A673 (cell line): Measurements from ENCODE around the gene DAPK2. TPM values are rescaled to one million over a fixed set of nuclear protein-coding genes. Genes with fewer than 3 reads are reported as not detected.

Experiments used
- BruUV-seq: library from RNA; stranded (reverse); fragments of 400-500 nt; replicated peaks from 2 replicates; lab custom pipeline; 2021; lab: Mats Ljungman, UMichigan
- CTCF ChIA-PET: fragments of 300-600 bp; sonication (Branson Sonifier 250); formaldehyde crosslinking; loops from one replicate; lab custom pipeline; 2022; ENCODE audit warnings: antibody characterized with exemption; lab: Charles Lee
- POLR2A ChIA-PET: fragments of 300-600 bp; sonication (Branson Sonifier 250); formaldehyde crosslinking; loops from one replicate; lab custom pipeline; 2022; ENCODE audit warnings: antibody characterized with exemption; ENCODE audit not compliant: low non-redundant PET; lab: Charles Lee
- DNase-seq: peaks from one replicate; pipeline ENCODE4 v3.0.0-alpha.2; 2015; ENCODE audit warnings: low spot score
- H3K27ac ChIP-seq: fragments of 200-600 bp; sonication (generic); 2 replicates; pipeline ENCODE4 v1.5.1; 2016; ENCODE audit warnings: mixed run types, low read depth, mild to moderate bottlenecking, mixed read lengths, antibody characterized with exemption, low read length; ENCODE audit not compliant: poor library complexity, severe bottlenecking
- H3K27me3 ChIP-seq: fragments of 200-600 bp; sonication (generic); replicated peaks from 2 replicates; pipeline ENCODE4 v1.6.1; 2017; ENCODE audit warnings: mixed run types, low read depth, mild to moderate bottlenecking, mixed read lengths, antibody characterized with exemption, low read length; ENCODE audit not compliant: insufficient read depth, poor library complexity
- H3K36me3 ChIP-seq: fragments of 200-600 bp; sonication (generic); 2 replicates; pipeline ENCODE4 v1.6.1; 2016; ENCODE audit warnings: mixed run types, mild to moderate bottlenecking, mixed read lengths, antibody characterized with exemption, low read length; ENCODE audit not compliant: insufficient read depth, poor library complexity, severe bottlenecking
- H3K4me1 ChIP-seq: fragments of 200-600 bp; sonication (generic); 2 replicates; pipeline ENCODE4 v1.6.1; 2017; ENCODE audit warnings: mixed run types, mild to moderate bottlenecking, mixed read lengths, antibody characterized with exemption, low read length; ENCODE audit not compliant: insufficient read depth, poor library complexity, severe bottlenecking
- H3K4me3 ChIP-seq: fragments of 200-600 bp; sonication (generic); 2 replicates; pipeline ENCODE4 v1.5.1; 2016; ENCODE audit warnings: low read depth, mixed run types, mild to moderate bottlenecking, mixed read lengths, low read length; ENCODE audit not compliant: poor library complexity, severe bottlenecking
- H3K9me3 ChIP-seq: fragments of 200-600 bp; sonication (generic); 2 replicates; pipeline ENCODE4 v1.6.1; 2016; ENCODE audit warnings: mixed run types, low read depth, mild to moderate bottlenecking, mixed read lengths, antibody characterized with exemption, low read length; ENCODE audit not compliant: poor library complexity, severe bottlenecking
- EZH2 ChIP-seq: fragments of 200-600 bp; sonication (generic); IDR thresholded peaks from 2 replicates; pipeline ENCODE4 v1.6.1; 2017; ENCODE audit warnings: borderline replicate concordance, low read depth, mild to moderate bottlenecking, mixed read lengths, antibody characterized with exemption, low read length; ENCODE audit not compliant: poor library complexity, severe bottlenecking
- intact Hi-C: fragments of 100-400 bp; cut with micrococcal nuclease; formaldehyde crosslinking; loops from one replicate; pipeline ENCODE4 v1.10.0; 2022; ENCODE audit not compliant: unreplicated experiment
- total RNA-seq: library from RNA; stranded (reverse); gene quantifications from 2 replicates; pipeline ENCODE4 v1.2.3, GENCODE V29; 2021
- TF ChIP-seq, protein P1 (sequence below): fragments of 300-800, 200-600 bp; sonication (generic); conservative IDR thresholded peaks from 2 replicates; pipeline ENCODE4 v1.5.1; 2017; ENCODE audit warnings: low read depth, mild to moderate bottlenecking, antibody characterized with exemption, low read length, moderate library complexity, mixed read lengths

DAPK2 gene
- total RNA-seq, 1 experiment from 2014 or later, result 19.2 TPM

DNA sequence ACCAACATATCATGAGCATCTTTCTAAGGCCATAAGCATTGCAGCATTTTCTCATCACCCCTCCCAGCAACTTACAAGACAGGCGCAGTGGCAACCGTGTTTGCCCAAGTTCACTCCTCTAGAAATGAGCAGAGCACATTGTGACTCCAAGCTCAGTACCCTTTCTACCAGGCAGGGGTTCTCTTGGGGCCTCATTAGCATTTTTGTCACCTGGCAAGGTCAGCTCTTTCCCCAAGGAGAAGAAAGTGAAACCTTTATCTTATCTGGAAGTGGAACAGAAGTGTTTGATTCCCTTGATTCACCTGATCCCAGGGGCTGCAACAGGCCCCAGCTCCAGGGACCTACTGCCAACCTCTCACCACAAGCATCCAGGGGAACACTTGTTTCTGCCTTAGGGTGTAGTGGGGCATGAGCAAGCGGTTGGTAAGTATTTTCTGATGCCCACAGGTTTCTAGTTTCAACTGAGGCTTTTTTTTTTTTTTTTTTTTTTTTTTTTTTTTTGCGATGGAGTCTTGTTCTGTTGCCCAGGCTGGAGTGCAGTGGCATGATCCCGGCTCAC is 168.5 kb downstream of the DAPK2 start:
- Histone ChIP-seq H3K4me1 (no peaks in the 10 kb centered on the region), H3K36me3 (no peaks in the 10 kb centered on the region), H3K9me3 (no peaks in the 10 kb centered on the region), H3K27ac (no peak overlapping the region), H3K27me3 (no peaks in the 10 kb centered on the region), H3K4me3 (no peak overlapping the region)
- intact Hi-C loops, result no loop called here
- BruUV-seq, result no TSS peak
- TF ChIP-seq, protein P1, sequence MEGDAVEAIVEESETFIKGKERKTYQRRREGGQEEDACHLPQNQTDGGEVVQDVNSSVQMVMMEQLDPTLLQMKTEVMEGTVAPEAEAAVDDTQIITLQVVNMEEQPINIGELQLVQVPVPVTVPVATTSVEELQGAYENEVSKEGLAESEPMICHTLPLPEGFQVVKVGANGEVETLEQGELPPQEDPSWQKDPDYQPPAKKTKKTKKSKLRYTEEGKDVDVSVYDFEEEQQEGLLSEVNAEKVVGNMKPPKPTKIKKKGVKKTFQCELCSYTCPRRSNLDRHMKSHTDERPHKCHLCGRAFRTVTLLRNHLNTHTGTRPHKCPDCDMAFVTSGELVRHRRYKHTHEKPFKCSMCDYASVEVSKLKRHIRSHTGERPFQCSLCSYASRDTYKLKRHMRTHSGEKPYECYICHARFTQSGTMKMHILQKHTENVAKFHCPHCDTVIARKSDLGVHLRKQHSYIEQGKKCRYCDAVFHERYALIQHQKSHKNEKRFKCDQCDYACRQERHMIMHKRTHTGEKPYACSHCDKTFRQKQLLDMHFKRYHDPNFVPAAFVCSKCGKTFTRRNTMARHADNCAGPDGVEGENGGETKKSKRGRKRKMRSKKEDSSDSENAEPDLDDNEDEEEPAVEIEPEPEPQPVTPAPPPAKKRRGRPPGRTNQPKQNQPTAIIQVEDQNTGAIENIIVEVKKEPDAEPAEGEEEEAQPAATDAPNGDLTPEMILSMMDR, result no peak
- TF ChIP-seq EZH2, result no peak
- POLR2A ChIA-PET, result no interaction called here
- DNase-seq, result no peak
- CTCF ChIA-PET, result interaction anchor here (0.5 kb wide), 1 partner anchor 40 kb away, joined by 3 read pairs; no protein-coding TSS in a partner anchor

GRCh38 chr15:63876085-63876662 is 170.1 kb downstream of the DAPK2 start:
- intact Hi-C loops, result no loop called here

GRCh38 chr15:63874616-63875015 is 171.7 kb downstream of the DAPK2 start:
- TF ChIP-seq, protein P1, result no peak
- TF ChIP-seq EZH2, result no peak
- no peak for DNase-seq
- Histone ChIP-seq H3K27ac (no peak overlapping the region), H3K27me3 (no peaks in the 10 kb centered on the region), H3K4me1 (no peaks in the 10 kb centered on the region), H3K9me3 (no peaks in the 10 kb centered on the region), H3K4me3 (no peak overlapping the region), H3K36me3 (no peaks in the 10 kb centered on the region)
- POLR2A ChIA-PET, result no interaction called here
- intact Hi-C loops, result no loop called here
- BruUV-seq, result no TSS peak
- CTCF ChIA-PET, result no interaction called here

More at GRCh38 chr15:63876085-63876662, 170.1 kb downstream of the DAPK2 start:
- ChIA-PET CTCF (no interaction called here), POLR2A (no interaction called here)
- Histone ChIP-seq H3K4me1 (no peaks in the 10 kb centered on the region), H3K9me3 (no peaks in the 10 kb centered on the region), H3K36me3 (no peaks in the 10 kb centered on the region), H3K27ac (no peak overlapping the region), H3K27me3 (no peaks in the 10 kb centered on the region), H3K4me3 (no peak overlapping the region)
- BruUV-seq, result no TSS peak
- DNase-seq, result no peak
- TF ChIP-seq, protein P1, result no peak
- no peak for TF ChIP-seq EZH2
